HG03571 (cell line): ENCODE measurements around the gene GATAD2A.
"Not testable (repeated sequence)": the region's sequence is repeated elsewhere in the genome, so short reads cannot be mapped to it uniquely, and the experiment has no call there.

ENCODE experiments used
- ATAC-seq: cut with Tn5 transposase; IDR thresholded peaks from one replicate; pipeline ENCODE4 v1.9.1; 2021; ENCODE audit not compliant: unreplicated experiment

GATAD2A gene

GRCh38 chr19:19387108-19387507 lies 18.4 kb upstream of the GATAD2A start:
- ATAC-seq = no peak

GRCh38 chr19:19388568-19389555 lies 16.6 kb upstream of the GATAD2A start:
- ATAC-seq = no peak

GRCh38 chr19:19389683-19390082 lies 15.8 kb upstream of the GATAD2A start:
- ATAC-seq = not testable (repeated sequence)

GRCh38 chr19:19394333-19394732 lies 11.1 kb upstream of the GATAD2A start:
- ATAC-seq = not testable (repeated sequence)

GRCh38 chr19:19399733-19400433 lies 5.6 kb upstream of the GATAD2A start:
- no peak for ATAC-seq

- ATAC-seq = no peak
Observed at GRCh38 chr19:19402656-19403372, 2.7 kb upstream of the GATAD2A start.

- ATAC-seq = no peak
Observed at GRCh38 chr19:19403373-19403901, 2.0 kb upstream of the GATAD2A start.

GRCh38 chr19:19405971-19406877 lies 749 bp downstream of the GATAD2A start:
- ATAC-seq = peak; percentile 4

GRCh38 chr19:19406878-19407632 lies 1.6 kb downstream of the GATAD2A start:
- no peak for ATAC-seq

GRCh38 chr19:19407633-19407930 lies 2.1 kb downstream of the GATAD2A start:
- no peak for ATAC-seq

- ATAC-seq = no peak
Observed at GRCh38 chr19:19409205-19409604, 3.7 kb downstream of the GATAD2A start.

- ATAC-seq = no peak
Observed at GRCh38 chr19:19409631-19410030, 4.2 kb downstream of the GATAD2A start.

GRCh38 chr19:19410553-19411550 lies 5.4 kb downstream of the GATAD2A start:
- no peak for ATAC-seq

- no peak for ATAC-seq
Observed at GRCh38 chr19:19416280-19416679, 10.8 kb downstream of the GATAD2A start.

- ATAC-seq = no peak
Observed at GRCh38 chr19:19417046-19417445, 11.6 kb downstream of the GATAD2A start.

GRCh38 chr19:19417628-19418245 lies 12.3 kb downstream of the GATAD2A start:
- no peak for ATAC-seq

GRCh38 chr19:19418555-19419260 lies 13.2 kb downstream of the GATAD2A start:
- no peak for ATAC-seq
